GM23248 (cell line): ENCODE data around the gene FBXO47.

ENCODE experiments used
- EZH2 ChIP-seq: fragments of 200-600 bp; sonication (generic); IDR thresholded peaks from 2 replicates; pipeline ENCODE4 v1.6.1; 2018; ENCODE audit warnings: antibody characterized with exemption, mild to moderate bottlenecking; ENCODE audit not compliant: insufficient read depth, poor library complexity, severe bottlenecking
- EZH2phosphoT487 ChIP-seq: fragments of 200-600 bp; sonication (generic); IDR thresholded peaks from 2 replicates; pipeline ENCODE4 v1.6.1; 2018; ENCODE audit warnings: antibody characterized with exemption, moderate library complexity, mild to moderate bottlenecking, low read depth; ENCODE audit not compliant: insufficient read depth

DNA sequence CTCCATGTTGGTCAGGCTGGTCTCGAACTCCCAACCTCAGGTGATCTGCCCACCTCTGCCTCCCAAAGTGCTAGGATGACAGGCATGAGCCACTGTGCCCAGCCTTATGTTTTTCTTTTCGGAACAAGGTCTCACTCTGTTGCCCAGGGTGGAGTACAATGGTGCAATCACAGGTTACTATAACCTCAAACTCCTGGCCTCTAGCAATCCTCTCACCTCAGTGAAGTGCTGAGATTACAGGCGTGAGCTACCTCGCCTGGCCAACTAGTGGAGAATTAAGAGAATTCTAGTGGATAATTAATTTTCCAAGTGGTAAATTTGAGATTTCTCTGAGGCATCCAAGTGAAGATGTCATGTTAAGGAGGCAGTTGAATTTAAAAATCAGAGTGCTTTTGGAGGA, 2.9 kb upstream of the FBXO47 start:
- TF ChIP-seq EZH2phosphoT487 (no peak), EZH2 (no peak)
